Measurements from ENCODE around the gene MAGED2. TPM values are rescaled to one million over a fixed set of nuclear protein-coding genes. Genes with fewer than 3 reads are reported as not detected.
"Not testable (repeated sequence)": the region's sequence is repeated elsewhere in the genome, so short reads cannot be mapped to it uniquely, and the experiment has no call there.

MAGED2 gene
- total RNA-seq, 2 donors from 2014 or later: 53.1 to 66.4 TPM

- Histone ChIP-seq H3K9me3 (no peaks in the 10 kb centered on the region), H3K27me3 (no peaks in the 10 kb centered on the region), H3K27ac (no peak overlapping the region), H3K4me3 (no peak overlapping the region), H3K4me1 (no peaks in the 10 kb centered on the region), H3K36me3 (replicated peaks in 1 of 2; ENCODE audit: insufficient read depth in 1 of 2, low read depth in 2 of 2) (no peaks in the 10 kb centered on the region)
- TF ChIP-seq, protein P1, sequence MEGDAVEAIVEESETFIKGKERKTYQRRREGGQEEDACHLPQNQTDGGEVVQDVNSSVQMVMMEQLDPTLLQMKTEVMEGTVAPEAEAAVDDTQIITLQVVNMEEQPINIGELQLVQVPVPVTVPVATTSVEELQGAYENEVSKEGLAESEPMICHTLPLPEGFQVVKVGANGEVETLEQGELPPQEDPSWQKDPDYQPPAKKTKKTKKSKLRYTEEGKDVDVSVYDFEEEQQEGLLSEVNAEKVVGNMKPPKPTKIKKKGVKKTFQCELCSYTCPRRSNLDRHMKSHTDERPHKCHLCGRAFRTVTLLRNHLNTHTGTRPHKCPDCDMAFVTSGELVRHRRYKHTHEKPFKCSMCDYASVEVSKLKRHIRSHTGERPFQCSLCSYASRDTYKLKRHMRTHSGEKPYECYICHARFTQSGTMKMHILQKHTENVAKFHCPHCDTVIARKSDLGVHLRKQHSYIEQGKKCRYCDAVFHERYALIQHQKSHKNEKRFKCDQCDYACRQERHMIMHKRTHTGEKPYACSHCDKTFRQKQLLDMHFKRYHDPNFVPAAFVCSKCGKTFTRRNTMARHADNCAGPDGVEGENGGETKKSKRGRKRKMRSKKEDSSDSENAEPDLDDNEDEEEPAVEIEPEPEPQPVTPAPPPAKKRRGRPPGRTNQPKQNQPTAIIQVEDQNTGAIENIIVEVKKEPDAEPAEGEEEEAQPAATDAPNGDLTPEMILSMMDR (IDR thresholded peaks at IDR 0.05): no peak
- TF ChIP-seq POLR2A (IDR thresholded peaks at IDR 0.05): no peak
- intact Hi-C loops (cut with DNase I): no loop called here
- 20 to 77% methylated on average over 1 to 3 of the region's 3 CpGs for WGBS, 2 donors
- DNase-seq (no peak), ATAC-seq (no peak)
These were observed 31.0 kb downstream of the MAGED2 start for GRCh38 chrX:54838583-54838982.

DNA sequence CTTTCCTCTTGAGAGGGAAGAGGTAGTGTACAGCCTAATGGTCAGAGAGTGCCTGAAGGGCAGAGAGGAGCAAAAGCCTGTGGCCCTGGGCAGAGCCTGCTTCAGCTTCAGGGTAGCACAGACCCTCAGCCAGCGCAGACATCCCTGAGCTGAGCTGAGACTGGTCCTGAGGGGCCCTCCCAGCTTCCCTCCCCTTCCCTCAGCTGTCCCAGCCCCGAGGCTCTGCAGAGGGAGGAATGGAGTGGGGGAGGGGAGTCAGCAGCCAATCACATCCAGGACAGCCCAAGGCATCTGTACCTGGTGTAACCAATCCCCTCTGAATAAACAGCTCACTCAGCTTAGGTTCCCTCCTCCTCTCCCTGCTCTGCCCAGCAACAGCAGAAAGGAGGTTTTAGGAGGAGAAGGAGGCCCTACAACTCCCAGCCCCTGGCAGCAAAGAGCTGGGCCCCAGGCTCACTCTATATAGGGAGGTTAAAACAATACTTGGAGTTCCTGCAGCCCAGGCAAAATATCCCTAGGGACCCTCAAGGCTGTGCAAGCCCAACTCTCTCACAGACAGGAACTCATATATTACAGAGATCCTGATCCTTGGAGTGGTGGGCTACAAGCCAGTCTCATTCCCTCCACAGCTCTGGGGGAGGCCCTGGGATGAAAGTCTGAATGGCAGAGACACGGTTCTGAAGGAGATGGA, 33.8 kb downstream of the MAGED2 start:
- H3K27me3 ChIP-seq; DNase-seq; ATAC-seq; H3K9me3 ChIP-seq; H3K4me3 ChIP-seq; H3K4me1 ChIP-seq; H3K27ac ChIP-seq; intact Hi-C loops (cut with DNase I); H3K36me3 ChIP-seq (replicated peaks in 1 of 2; ENCODE audit: insufficient read depth in 1 of 2, low read depth in 2 of 2): not testable (repeated sequence)
- WGBS, 2 donors: 38 to 78% methylated on average over 1 of the region's 3 CpGs

DNA sequence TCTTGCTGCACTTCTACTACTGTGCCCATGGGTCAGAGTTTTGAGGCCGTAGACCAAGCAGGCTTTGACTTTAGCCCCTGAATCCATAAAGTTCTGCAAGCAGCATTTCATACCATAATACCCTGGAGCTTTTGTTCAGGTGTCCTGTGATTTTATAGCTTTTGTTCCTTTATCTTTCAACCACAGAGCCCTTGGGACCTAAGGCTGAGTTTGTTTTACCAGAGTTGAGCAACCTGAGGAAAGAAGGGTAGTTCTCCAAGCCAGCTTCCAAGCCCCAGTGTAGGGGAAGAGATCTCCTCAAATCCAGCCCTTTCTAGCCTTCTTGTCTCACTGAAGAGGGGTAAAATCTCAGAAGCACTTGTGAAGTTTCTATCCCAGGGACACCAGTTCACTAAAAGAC, 35.1 kb downstream of the MAGED2 start:
- H3K4me3 ChIP-seq: no peak overlapping the region
- ATAC-seq (no peak), DNase-seq (no peak)
- no peaks in the 10 kb centered on the region for H3K36me3 ChIP-seq (replicated peaks in 1 of 2; ENCODE audit: insufficient read depth in 1 of 2, low read depth in 2 of 2)
- H3K4me1 ChIP-seq: no peaks in the 10 kb centered on the region
- intact Hi-C loops (cut with DNase I): no loop called here
- WGBS, 2 donors: 87 to 91% methylated on average over 1 of the region's 1 CpG
- TF ChIP-seq, protein P1 (IDR thresholded peaks at IDR 0.05): no peak
- TF ChIP-seq POLR2A (IDR thresholded peaks at IDR 0.05): no peak
- no peaks in the 10 kb centered on the region for H3K27me3 ChIP-seq
- H3K9me3 ChIP-seq: no peaks in the 10 kb centered on the region
- no peak overlapping the region for H3K27ac ChIP-seq

DNA sequence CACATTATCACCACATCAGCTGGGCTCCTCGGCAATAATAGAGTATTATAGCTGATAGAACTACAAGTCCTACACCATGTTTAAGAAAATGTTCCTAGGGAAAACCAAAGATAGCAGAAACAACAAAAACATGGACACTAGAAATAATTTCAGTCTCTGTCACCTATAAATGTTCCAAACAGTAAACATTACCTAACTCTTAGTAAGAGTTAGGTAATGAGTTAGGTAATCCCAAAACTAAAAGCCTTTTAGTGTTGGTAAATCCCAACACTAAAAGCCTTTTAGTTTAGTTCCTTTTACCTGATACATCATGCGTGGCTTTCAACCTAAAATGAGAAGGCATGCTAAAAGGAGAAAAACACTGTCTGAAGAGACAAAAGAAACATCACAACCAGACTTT, 35.5 kb downstream of the MAGED2 start:
- no peak for DNase-seq
- Histone ChIP-seq H3K4me1 (no peaks in the 10 kb centered on the region), H3K4me3 (no peak overlapping the region), H3K27ac (no peak overlapping the region), H3K36me3 (replicated peaks in 1 of 2; ENCODE audit: insufficient read depth in 1 of 2, low read depth in 2 of 2) (no peaks in the 10 kb centered on the region), H3K27me3 (no peaks in the 10 kb centered on the region), H3K9me3 (no peaks in the 10 kb centered on the region)
- 46 to 65% methylated on average over 2 of the region's 2 CpGs for WGBS, 2 donors
- no peak for ATAC-seq
- TF ChIP-seq, protein P1 (IDR thresholded peaks at IDR 0.05): no peak
- TF ChIP-seq POLR2A (IDR thresholded peaks at IDR 0.05): no peak
- intact Hi-C loops (cut with DNase I): no loop called here

DNA sequence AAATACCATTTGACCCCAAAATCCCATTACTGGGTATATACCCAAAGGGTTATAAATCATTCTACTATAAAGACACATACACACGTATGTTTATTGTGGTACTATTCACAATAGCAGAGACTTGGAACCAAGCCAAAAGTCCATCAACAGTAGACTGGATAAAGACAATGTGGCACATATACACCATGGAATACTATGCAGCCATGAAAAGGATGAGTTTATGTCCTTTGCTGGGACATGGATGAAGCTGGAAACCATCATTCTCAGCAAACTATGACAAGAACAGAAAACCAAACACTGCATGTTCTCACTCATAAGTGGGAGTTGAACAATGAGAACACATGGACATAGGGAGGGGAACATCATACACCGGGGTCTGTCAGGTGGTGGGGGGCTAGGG, 40.2 kb downstream of the MAGED2 start:
- 87 to 93% methylated on average over 1 to 2 of the region's 2 CpGs for WGBS, 2 donors

GRCh38 chrX:54865208-54865607, 57.7 kb downstream of the MAGED2 start:
- intact Hi-C loops (cut with DNase I): no loop called here
- DNase-seq: no peak
- no peak overlapping the region for H3K27ac ChIP-seq
- ATAC-seq: no peak
- TF ChIP-seq, protein P1 (IDR thresholded peaks at IDR 0.05): no peak
- no peak for TF ChIP-seq POLR2A (IDR thresholded peaks at IDR 0.05)
- H3K4me3 ChIP-seq: no peak overlapping the region
- H3K36me3 ChIP-seq (replicated peaks in 1 of 2; ENCODE audit: insufficient read depth in 1 of 2, low read depth in 2 of 2): no peaks in the 10 kb centered on the region
- H3K27me3 ChIP-seq: no peaks in the 10 kb centered on the region
- H3K4me1 ChIP-seq: no peaks in the 10 kb centered on the region
- WGBS, 2 donors: 28 to 51% methylated on average over 2 of the region's 2 CpGs
- H3K9me3 ChIP-seq: no peaks in the 10 kb centered on the region

More for the DNA sequence above, 40.2 kb downstream of the MAGED2 start:
- H3K27ac ChIP-seq; ATAC-seq; H3K9me3 ChIP-seq; H3K27me3 ChIP-seq; intact Hi-C loops (cut with DNase I); DNase-seq; H3K36me3 ChIP-seq (replicated peaks in 1 of 2; ENCODE audit: insufficient read depth in 1 of 2, low read depth in 2 of 2); H3K4me1 ChIP-seq; H3K4me3 ChIP-seq: not testable (repeated sequence)

Data from body of pancreas (tissue), 4 donors.